GM21737 (cell line): ENCODE data around the gene TFDP1.
"Not testable (repeated sequence)": the region's sequence is repeated elsewhere in the genome, so short reads cannot be mapped to it uniquely, and the experiment has no call there.

ENCODE experiments used
- ATAC-seq: cut with Tn5 transposase; IDR thresholded peaks from one replicate; pipeline ENCODE4 v1.9.1; 2021; ENCODE audit warnings: mild to moderate bottlenecking, moderate library complexity; ENCODE audit not compliant: unreplicated experiment

Gene TFDP1

DNA sequence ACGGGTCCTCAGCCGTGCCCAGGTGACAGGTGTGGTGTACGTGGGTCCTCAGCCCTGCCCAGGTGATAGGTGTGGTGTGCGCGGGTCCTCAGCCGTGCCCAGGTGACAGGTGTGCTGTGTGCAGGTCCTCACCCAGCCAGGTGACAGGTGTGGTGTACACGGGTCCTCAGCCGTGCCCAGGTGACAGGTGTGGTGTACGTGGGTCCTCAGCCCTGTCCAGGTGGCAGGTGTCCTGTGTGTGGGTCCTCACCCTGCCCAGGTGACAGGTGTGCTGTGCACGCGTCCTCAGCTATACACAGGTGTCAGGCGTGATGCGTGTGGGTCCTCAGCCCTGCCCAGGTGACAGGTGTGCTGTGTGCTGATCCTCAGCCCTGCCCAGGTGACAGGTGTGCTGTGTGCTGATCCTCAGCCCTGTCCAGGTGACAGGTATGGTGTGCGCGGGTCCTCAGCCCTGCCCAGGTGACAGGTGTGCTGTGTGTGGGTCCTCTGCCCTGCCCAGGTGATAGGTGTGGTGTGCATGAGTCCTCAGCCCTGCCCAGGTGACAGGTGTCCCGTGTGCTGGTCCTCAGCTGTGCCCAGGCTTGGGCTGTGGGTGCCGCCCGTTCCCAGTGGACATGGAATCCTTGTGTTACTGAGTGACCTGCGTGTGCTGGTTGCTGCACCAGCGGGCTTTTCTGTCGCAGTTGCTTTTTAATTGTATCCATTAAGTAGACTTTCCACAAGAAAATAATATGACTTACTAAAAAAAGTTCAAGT lies 9.7 kb downstream of the TFDP1 start:
- not testable (repeated sequence) for ATAC-seq

DNA sequence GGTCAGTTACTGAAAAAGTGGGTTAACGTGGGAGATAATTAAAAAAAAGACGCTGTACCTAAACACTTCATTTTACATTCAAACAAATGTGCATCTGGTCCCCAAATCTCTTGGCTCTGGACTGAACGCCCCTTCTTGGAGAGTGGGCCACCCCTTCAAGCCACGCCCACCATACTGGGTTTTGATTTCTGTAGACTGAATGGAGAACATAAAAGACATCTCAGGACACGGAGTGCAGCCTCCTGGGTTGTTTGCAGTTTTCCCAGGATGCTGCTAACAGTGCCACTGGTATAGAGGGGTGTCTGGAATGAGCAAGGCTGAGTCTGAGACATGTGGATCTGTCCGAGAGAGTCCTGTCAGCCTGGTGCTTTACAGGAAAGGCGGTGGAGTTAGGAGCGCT lies 10.6 kb downstream of the TFDP1 start:
- no peak for ATAC-seq

DNA sequence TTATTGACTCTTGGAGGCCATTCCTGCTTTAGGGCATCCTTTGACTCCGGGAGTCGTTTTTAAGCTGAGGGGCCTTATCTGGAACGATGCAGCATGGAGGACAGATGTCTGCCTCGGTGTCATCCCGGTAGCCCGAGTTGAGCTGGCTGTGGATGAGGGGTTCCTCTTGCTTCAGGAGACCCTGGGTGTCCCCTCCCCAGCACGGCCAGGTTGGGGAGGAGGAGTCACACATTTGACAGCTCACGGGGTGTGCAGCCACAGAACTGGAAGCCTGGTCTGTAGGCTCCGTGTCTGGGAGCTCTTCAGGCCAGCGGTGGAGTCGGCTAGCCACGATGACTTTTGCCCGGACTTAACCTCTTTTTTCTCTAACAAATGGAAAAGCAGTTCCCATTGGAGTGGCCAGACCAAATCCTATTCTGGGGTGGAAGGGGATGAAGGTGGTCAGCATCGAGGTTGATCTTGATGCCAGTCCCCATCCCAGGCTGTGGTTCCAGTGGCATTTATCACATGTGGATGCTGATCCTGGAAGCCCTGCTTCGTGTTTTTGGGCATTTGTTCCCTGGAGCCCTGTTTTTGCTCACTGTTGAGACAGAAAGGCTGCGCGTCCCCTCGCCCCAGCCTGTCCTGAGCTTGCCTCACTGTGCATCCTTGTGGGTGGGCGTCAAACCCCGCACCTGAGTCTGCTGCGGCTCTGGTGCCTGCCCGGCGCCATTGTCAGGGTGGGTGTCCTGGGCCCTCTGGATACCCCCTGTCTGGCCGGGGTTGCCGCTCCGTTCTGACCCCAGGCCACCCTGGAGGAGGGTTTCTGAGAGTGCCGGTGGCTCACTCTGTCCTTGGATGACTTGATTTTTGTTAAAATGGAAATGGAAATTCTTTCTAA lies 12.0 kb downstream of the TFDP1 start:
- no peak for ATAC-seq

GRCh38 chr13:113597391-113598080 lies 13.0 kb downstream of the TFDP1 start:
- ATAC-seq, result no peak

DNA sequence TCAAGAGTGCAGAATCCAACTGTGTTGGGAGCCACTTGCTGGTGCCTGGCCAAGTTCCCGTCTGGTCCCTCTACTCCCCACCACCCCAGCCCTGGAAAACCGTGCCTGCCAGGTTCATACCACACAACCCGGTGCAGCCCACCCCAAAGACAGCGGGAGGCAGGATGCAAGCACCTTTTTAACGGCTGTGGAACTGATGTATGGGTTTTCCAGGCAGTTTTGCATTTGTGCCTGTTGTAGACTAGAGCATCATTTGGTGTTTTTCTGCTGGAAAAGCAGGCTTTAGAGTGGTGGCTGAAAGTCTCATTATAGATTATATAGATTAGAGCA lies 13.5 kb downstream of the TFDP1 start:
- no peak for ATAC-seq

- ATAC-seq, result no peak
These were observed 13.9 kb downstream of the TFDP1 start for GRCh38 chr13:113598481-113598880.

GRCh38 chr13:113599391-113599790 lies 14.8 kb downstream of the TFDP1 start:
- ATAC-seq, result no peak

- ATAC-seq, result no peak
These were observed 16.9 kb downstream of the TFDP1 start for GRCh38 chr13:113601166-113602070.

- no peak for ATAC-seq
These were observed 17.9 kb downstream of the TFDP1 start for GRCh38 chr13:113602291-113602988.

DNA sequence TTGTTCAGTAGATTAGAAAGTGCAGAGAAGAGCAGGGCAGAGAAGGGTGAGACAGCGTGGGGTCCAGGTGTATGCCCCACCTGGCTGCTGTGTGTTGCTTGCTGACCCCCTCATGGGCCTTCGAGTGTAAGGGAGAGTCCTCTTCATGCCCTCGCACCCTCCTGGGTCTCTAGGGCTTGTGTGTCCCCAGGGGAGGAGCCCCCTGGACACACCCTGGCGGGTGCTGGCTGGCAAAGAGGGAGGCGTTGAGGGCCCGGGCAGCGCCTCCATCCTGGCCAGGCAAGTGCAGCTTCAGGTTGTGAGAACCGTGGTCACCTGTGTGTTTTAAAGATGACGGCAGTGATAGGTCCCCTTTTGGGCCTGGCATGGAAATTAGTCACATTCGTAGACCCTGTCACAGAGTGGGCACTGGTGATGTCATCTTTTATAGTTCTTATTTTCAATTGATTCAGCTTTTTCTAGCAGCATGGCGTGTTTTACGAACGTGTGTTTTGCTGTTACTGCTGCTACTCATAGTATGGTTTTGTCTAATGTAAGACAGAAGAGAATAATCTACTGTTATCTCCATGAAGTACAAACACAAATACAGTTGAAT lies 18.7 kb downstream of the TFDP1 start:
- no peak for ATAC-seq

GRCh38 chr13:113604186-113604585 lies 19.6 kb downstream of the TFDP1 start:
- no peak for ATAC-seq

GRCh38 chr13:113605461-113605860 lies 20.9 kb downstream of the TFDP1 start:
- no peak for ATAC-seq

DNA sequence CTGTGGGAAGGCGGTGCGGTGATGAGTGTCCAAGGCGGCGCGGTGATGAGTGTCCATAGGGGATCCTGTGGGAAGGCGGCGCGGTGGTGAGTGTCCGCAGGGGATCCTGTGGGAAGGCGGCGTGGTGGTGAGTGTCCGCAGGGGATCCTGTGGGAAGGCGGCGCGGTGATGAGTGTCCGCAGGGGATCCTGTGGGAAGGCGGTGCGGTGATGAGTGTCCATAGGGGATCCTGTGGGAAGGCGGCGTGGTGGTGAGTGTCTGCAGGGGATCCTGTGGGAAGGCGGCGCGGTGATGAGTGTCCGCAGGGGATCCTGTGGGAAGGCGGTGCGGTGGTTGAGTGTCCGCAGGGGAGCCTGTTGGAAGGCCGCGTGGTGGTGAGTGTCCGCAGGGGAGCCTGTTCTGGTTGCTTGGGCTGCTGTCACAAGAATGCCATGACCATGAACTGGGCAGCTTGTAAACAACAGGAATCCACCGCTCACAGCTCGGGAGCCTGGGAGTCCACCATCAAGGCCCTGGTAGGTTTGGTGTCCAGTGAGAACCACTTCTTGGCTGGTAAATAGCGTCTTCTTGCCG lies 21.4 kb downstream of the TFDP1 start:
- ATAC-seq, result no peak

DNA sequence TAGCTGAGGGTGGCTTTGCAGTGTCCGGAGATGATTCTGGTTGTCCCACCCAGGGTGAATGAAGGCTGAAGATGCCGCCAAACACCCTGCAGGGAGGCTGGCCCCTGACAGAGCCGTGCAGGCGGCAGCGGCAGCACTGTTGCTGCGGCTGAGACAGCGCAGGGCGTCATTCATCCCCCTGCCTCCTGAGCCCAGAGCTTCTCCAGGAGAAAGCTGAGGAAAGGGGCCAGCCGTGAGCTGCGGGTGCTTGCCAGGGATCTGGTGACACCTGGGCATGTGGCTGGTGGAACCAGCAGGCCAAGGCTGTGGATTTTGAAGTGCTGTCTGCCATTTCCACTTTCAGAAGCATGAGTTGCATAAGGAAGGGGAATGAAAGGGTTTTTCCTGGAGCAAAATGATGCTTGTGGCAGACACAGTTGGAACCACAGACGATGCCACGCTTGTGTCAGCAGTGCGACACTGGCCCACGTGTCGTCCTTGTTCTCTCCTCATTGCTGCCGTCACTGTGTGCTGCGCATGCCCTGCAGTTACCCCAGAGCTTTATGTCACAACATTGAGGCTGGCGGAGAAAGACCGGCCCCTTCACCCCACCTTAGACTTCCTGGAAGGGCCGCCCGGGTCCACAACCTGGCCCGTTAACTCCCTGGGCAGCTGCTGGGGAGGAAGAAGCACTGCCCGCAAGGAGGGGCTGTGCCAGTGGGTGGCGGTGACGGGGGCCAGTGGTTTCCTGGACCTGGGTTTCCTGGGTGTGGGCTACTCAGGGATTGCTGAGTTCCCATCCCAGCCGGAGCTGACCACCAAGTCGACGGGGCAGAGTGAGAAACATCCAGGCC lies 22.7 kb downstream of the TFDP1 start:
- no peak for ATAC-seq

- no peak for ATAC-seq
These were observed 23.5 kb downstream of the TFDP1 start for GRCh38 chr13:113607889-113608635.

DNA sequence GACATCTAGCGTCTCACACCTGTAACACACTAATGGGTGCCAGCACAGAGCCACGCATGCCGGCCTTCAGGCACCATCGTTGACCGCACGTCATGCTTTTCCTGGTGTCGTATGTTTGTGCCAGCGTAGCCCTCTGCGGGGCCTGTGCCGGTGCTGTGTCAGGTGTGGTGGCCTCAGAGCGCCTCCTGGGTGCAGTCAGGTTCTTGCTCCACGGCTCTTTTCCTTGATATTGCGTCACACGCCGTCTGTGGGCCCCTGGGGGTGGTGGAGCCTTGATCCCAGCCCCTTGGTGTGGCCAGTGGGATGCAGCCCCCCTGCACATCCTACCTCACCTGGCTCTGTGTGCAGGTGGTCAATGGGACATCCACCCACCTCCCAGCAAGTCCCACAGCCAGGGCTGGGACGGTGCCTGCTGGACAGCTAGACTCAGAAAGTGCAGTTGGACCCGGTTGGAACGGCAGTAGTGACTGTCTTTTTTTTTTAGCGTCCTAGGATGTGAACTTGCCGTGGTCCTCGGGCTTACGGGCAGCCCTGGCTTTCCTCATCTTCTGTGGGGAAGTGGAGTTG lies 24.5 kb downstream of the TFDP1 start:
- ATAC-seq, result no peak

DNA sequence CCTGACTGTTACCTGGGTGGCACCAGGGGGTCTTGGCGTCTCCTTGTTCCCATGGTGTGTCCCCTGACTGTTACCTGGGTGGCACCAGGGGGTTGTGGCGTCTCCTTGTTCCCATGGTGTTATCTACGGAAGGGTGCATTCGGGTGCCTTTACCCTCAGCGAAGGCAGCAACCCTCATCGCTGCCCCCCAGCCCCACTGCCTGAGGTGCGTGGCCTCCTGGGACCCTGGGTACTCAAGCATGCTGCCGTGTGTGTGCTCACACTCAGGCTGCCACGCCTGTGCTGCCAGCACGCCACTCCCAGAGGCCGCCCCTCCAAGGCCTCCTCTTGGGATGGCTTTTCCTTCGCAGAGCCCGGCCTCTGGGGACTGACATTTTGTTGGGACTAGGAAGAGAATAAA lies 25.1 kb downstream of the TFDP1 start:
- ATAC-seq, result no peak
